Bronchial epithelial cell (primary cell): Measurements from ENCODE around the gene SCAPER. TPM values are rescaled to one million over a fixed set of nuclear protein-coding genes. Genes with fewer than 3 reads are reported as not detected.
"Not testable (repeated sequence)": the region's sequence is repeated elsewhere in the genome, so short reads cannot be mapped to it uniquely, and the experiment has no call there.

Experiments
- DNase-seq: peaks from one replicate; pipeline ENCODE4 v3.0.0-alpha.2; 2010; ENCODE audit warnings: low read depth
- FAIRE-seq: peaks from 2 replicates; lab custom pipeline; 2011; peaks lifted over from hg19 to GRCh38; lab: Jason Lieb, UNC
- H3K27me3 ChIP-seq: 2 replicates; pipeline ENCODE4 v1.5.1; 2011; ENCODE audit warnings: low read length; ENCODE audit not compliant: control insufficient read depth, insufficient read depth
- H3K36me3 ChIP-seq: 2 replicates; pipeline ENCODE4 v1.5.1; 2011; ENCODE audit warnings: low read length; ENCODE audit not compliant: control insufficient read depth, insufficient read depth
- H3K4me3 ChIP-seq: 2 replicates; pipeline ENCODE4 v1.5.1; 2011; ENCODE audit warnings: mild to moderate bottlenecking, low read depth, low read length, control low read depth
- CTCF ChIP-seq: IDR thresholded peaks from 2 replicates; pipeline ENCODE4 v1.5.1; 2011; ENCODE audit warnings: mild to moderate bottlenecking, moderate library complexity, low read length, control low read depth, inconsistent platforms; ENCODE audit not compliant: insufficient read depth, severe bottlenecking
- total RNA-seq: library from RNA; depleted of rRNA; stranded (reverse); fragments of >200 nt; gene quantifications from 2 replicates; pipeline ENCODE4 v1.2.1, GENCODE V29; 2014

Gene SCAPER
- total RNA-seq, 1 donor from 2014 or later = 6.3 TPM

- Histone ChIP-seq H3K27me3 (no peaks in the 10 kb centered on the region), H3K4me3 (no peak overlapping the region), H3K36me3 (no peaks in the 10 kb centered on the region)
- no peak for FAIRE-seq
- no peak for TF ChIP-seq CTCF
- no peak for DNase-seq
Measured at GRCh38 chr15:76517910-76518309, 387.2 kb downstream of the SCAPER start.

GRCh38 chr15:76514282-76514681 is 390.9 kb downstream of the SCAPER start:
- Histone ChIP-seq H3K4me3 (no peak overlapping the region), H3K36me3 (no peaks in the 10 kb centered on the region), H3K27me3 (no peaks in the 10 kb centered on the region)
- DNase-seq = no peak
- no peak for TF ChIP-seq CTCF
- no peak for FAIRE-seq

- DNase-seq (peak; percentile 31), FAIRE-seq (no peak)
- Histone ChIP-seq H3K27me3 (no peaks in the 10 kb centered on the region), H3K4me3 (no peak overlapping the region), H3K36me3 (no peaks in the 10 kb centered on the region)
- no peak for TF ChIP-seq CTCF
Measured at GRCh38 chr15:76512971-76513370, 392.2 kb downstream of the SCAPER start.

GRCh38 chr15:76510663-76511062 is 394.5 kb downstream of the SCAPER start:
- FAIRE-seq, H3K36me3 ChIP-seq, H3K27me3 ChIP-seq, H3K4me3 ChIP-seq, DNase-seq: not testable (repeated sequence)

- no peaks in the 10 kb centered on the region for H3K27me3 ChIP-seq
- no peak for FAIRE-seq
- DNase-seq = no peak
- no peaks in the 10 kb centered on the region for H3K36me3 ChIP-seq
- no peak overlapping the region for H3K4me3 ChIP-seq
- no peak for TF ChIP-seq CTCF
Measured at GRCh38 chr15:76503804-76504203, 401.3 kb downstream of the SCAPER start.

GRCh38 chr15:76503121-76503520 is 402.0 kb downstream of the SCAPER start:
- TF ChIP-seq CTCF = no peak
- peak; percentile 65 for DNase-seq
- H3K36me3 ChIP-seq = no peaks in the 10 kb centered on the region
- H3K27me3 ChIP-seq = no peaks in the 10 kb centered on the region
- H3K4me3 ChIP-seq = no peak overlapping the region
- FAIRE-seq = no peak
